Neutrophil (primary cell): ENCODE measurements around the gene PXK.

Experiments used
- H3K27ac ChIP-seq: fragments of 200-600 bp; sonication (generic); 2 replicates; pipeline ENCODE4 v1.5.1; 2016; ENCODE audit warnings: mild to moderate bottlenecking, moderate library complexity
- H3K27me3 ChIP-seq: fragments of 200-600 bp; sonication (generic); 2 replicates; pipeline ENCODE4 v1.6.0; 2016; ENCODE audit warnings: mild to moderate bottlenecking
- H3K36me3 ChIP-seq: fragments of 200-600 bp; sonication (generic); 2 replicates; pipeline ENCODE4 v1.5.1; 2017
- H3K4me1 ChIP-seq, 2 experiments: fragments of 200-600 bp in 1 of 2; sonication (generic) in 1 of 2; 1 replicate in 1 of 2; 2 replicates in 1 of 2; pipeline versions ENCODE4 v1.5.1 to v1.6.1; 2013 to 2016; ENCODE audit warnings: low read depth in 1 of 2, low read length in 1 of 2, mild to moderate bottlenecking in 1 of 2, moderate library complexity in 1 of 2; ENCODE audit not compliant: control insufficient read depth in 1 of 2, insufficient read depth in 1 of 2
- H3K4me3 ChIP-seq, 2 experiments: fragments of 200-600 bp in 1 of 2; sonication (generic) in 1 of 2; 1 replicate in 1 of 2; 2 replicates in 1 of 2; pipeline ENCODE4 v1.5.1; 2013 to 2016; ENCODE audit warnings: low read depth in 1 of 2, low read length in 1 of 2, mild to moderate bottlenecking in 1 of 2, moderate library complexity in 1 of 2
- H3K9me3 ChIP-seq: fragments of 200-600 bp; sonication (generic); 2 replicates; pipeline ENCODE4 v1.5.1; 2016
- TF ChIP-seq, protein P1 (sequence below): fragments of 200-600 bp; sonication (generic); IDR thresholded peaks from 2 replicates; pipeline ENCODE4 v1.5.1; 2016; ENCODE audit warnings: antibody characterized with exemption

PXK gene

DNA sequence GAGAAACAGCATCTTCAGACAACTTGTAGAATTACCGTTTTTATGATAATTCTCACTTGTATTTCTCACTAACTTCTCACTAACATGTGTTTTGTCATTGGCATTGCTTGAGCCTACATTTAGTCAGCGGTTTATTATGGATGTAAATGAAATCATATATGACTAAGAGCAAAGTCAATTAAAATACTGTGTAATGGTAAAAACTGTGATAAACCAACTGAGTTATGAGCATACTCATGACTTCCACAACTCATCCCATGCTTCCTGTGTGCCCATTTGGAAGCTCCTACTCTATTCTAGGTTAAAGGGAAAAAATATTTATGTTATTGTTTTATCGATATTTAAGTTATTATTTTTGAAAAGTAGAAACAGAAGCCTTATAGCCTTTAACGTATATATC, 12.8 kb downstream of the PXK start:
- TF ChIP-seq, protein P1, sequence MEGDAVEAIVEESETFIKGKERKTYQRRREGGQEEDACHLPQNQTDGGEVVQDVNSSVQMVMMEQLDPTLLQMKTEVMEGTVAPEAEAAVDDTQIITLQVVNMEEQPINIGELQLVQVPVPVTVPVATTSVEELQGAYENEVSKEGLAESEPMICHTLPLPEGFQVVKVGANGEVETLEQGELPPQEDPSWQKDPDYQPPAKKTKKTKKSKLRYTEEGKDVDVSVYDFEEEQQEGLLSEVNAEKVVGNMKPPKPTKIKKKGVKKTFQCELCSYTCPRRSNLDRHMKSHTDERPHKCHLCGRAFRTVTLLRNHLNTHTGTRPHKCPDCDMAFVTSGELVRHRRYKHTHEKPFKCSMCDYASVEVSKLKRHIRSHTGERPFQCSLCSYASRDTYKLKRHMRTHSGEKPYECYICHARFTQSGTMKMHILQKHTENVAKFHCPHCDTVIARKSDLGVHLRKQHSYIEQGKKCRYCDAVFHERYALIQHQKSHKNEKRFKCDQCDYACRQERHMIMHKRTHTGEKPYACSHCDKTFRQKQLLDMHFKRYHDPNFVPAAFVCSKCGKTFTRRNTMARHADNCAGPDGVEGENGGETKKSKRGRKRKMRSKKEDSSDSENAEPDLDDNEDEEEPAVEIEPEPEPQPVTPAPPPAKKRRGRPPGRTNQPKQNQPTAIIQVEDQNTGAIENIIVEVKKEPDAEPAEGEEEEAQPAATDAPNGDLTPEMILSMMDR: no peak
- Histone ChIP-seq H3K27me3 (no peaks in the 10 kb centered on the region), H3K9me3 (no peaks in the 10 kb centered on the region), H3K4me1 (peaks cover 36 to 38% of the 10 kb centered on the region in 2 experiments), H3K4me3 (no peak overlapping the region), H3K27ac (peak overlapping the region; percentile 54), H3K36me3 (peaks cover 17% of the 10 kb centered on the region)

DNA sequence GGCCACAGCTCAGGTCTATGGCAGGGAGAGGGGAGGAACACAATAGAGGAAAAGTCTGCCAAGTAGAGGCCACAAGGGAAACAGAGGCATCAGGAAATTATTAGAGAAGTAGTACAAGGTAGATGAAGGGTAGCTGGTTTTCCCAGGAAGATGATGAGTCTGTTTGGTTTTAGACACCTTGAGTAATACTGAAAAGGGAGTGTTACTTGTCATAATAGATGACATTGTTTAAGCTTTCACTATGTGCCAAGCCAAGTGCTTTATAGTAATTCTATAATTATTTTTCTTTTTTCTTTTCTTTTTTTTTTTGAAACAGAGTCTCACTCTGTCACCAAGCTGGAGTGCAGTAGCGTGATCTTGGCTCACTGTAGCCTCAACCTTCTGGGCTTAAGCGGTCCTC, 13.7 kb downstream of the PXK start:
- H3K4me1 ChIP-seq: peaks cover 46 to 48% of the 10 kb centered on the region in 2 experiments
- no peaks in the 10 kb centered on the region for H3K9me3 ChIP-seq
- TF ChIP-seq, protein P1: no peak
- H3K4me3 ChIP-seq: no peak overlapping the region
- peaks cover 14% of the 10 kb centered on the region for H3K36me3 ChIP-seq
- no peaks in the 10 kb centered on the region for H3K27me3 ChIP-seq
- peak overlapping the region; percentile 54 for H3K27ac ChIP-seq

DNA sequence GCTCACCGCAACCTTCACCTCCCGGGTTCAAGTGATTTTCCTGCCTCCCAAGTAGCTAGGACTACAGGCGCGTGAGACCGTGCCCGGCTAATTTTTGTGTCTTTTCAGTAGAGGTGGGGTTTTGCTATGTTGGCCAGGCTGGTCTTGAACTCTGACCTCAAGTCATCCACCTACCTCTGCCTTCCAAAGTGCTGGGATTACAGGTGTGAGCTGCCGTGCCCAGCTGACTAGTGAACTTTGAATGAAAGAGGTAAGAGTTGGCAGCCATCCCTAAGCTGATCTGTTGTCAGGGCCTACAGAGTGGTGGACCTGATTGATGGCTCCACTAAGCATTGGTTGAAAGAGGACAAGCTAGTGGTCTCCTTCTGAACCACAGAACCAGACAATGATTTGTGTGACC, 15.3 kb downstream of the PXK start:
- Histone ChIP-seq H3K36me3 (peaks cover 8% of the 10 kb centered on the region), H3K9me3 (no peaks in the 10 kb centered on the region), H3K4me3 (no peak overlapping the region), H3K27me3 (no peaks in the 10 kb centered on the region), H3K27ac (peak overlapping the region; percentile 94), H3K4me1 (peaks cover 62 to 64% of the 10 kb centered on the region in 2 experiments)
- TF ChIP-seq, protein P1: no peak

DNA sequence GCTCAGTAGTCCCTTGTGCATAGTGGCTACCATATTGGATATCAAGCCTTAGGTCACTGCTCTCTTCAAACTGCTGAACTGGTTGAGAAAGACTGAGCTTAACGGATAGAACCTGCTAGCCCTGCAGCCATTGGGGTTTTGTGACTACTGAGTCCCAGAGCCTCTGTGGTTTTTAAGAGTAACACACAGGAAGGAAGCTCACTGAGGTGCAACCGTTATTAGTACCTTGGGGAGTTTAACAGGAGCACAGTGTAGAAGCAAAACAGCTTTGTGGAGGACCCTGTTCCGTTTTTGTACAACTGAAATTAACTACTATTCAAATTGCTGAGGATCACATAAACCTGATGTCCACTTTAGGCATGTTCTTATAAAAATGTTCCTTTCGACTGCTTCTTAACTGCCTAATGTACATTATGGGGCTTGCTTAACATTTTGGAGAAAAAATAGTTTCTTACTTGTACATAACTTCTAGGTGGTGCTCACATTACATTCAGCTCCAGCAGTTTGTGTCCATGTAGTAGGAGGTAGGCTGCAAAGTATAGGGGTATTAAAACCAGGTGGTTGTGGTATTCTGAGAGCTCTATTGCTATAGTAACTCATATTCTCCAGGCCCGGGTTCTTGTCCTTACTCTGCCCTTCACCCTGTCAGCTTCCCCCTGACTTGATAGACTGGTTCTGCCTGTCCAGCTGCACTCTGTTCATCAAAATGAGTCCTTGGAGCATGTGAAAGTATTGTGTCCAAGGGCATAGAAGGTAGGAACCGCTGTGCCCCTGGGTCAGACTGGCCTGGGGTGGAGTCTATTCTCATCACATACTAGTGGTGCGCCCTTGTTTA, 17.3 kb downstream of the PXK start:
- H3K27ac ChIP-seq: peak overlapping the region; percentile 94
- H3K27me3 ChIP-seq: no peaks in the 10 kb centered on the region
- H3K4me1 ChIP-seq: peaks cover 80 to 82% of the 10 kb centered on the region in 2 experiments
- H3K4me3 ChIP-seq: peak overlapping the region; percentile 24 to 49
- no peaks in the 10 kb centered on the region for H3K9me3 ChIP-seq
- TF ChIP-seq, protein P1: no peak
- H3K36me3 ChIP-seq: no peaks in the 10 kb centered on the region

DNA sequence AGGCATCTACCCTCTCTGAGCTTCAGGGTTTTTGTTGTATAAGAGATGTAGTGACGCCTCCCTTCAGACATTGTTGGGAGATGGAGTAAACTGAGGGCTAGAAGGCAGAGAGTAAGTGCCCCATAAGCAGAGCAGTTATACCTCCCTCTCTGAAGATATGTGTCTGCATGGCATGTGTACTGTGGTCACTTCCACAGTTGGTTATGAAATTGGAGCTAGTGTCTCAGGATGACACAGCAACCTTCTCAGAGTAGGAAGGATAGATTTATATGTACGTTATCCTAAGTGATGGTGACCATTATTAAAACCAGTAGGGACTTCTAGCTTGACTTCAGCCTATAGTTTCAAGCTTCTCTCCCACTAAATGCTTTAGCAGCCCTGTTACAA, 17.9 kb downstream of the PXK start:
- H3K9me3 ChIP-seq: no peaks in the 10 kb centered on the region
- H3K4me3 ChIP-seq: peak overlapping the region; percentile 24 to 49
- TF ChIP-seq, protein P1: no peak
- no peaks in the 10 kb centered on the region for H3K27me3 ChIP-seq
- H3K4me1 ChIP-seq: peaks cover 81 to 85% of the 10 kb centered on the region in 2 experiments
- no peaks in the 10 kb centered on the region for H3K36me3 ChIP-seq
- H3K27ac ChIP-seq: peak overlapping the region; percentile 94
